ENCODE data around the gene RASSF4. TPM values are rescaled to one million over a fixed set of nuclear protein-coding genes. Genes with fewer than 3 reads are reported as not detected.
A peak's percentile ranks its signal among the peaks of the same experiment; 100 is the strongest.

Gene RASSF4
- total and polyA plus RNA-seq, 12 donors: 41.2 to 120 (median 79.9) TPM

GRCh38 chr10:44956226-44956625, 3.4 kb upstream of the RASSF4 start:
- peaks cover 0 to 27% (median 6%) of the 10 kb centered on the region in 9 donors for H3K36me3 ChIP-seq
- DNase-seq (peak in 1 of 2 donors; percentile 2), ATAC-seq (no peak)
- 87 to 89% methylated on average over 4 of the region's 4 CpGs for WGBS, 2 donors
- H3K9me3 ChIP-seq: peaks cover 0 to 6% (median 0%) of the 10 kb centered on the region in 11 donors
- H3K27ac ChIP-seq: peak overlapping the region in 7 of 10 donors; percentile 10 to 98 (median 53)
- TF ChIP-seq, protein P1, sequence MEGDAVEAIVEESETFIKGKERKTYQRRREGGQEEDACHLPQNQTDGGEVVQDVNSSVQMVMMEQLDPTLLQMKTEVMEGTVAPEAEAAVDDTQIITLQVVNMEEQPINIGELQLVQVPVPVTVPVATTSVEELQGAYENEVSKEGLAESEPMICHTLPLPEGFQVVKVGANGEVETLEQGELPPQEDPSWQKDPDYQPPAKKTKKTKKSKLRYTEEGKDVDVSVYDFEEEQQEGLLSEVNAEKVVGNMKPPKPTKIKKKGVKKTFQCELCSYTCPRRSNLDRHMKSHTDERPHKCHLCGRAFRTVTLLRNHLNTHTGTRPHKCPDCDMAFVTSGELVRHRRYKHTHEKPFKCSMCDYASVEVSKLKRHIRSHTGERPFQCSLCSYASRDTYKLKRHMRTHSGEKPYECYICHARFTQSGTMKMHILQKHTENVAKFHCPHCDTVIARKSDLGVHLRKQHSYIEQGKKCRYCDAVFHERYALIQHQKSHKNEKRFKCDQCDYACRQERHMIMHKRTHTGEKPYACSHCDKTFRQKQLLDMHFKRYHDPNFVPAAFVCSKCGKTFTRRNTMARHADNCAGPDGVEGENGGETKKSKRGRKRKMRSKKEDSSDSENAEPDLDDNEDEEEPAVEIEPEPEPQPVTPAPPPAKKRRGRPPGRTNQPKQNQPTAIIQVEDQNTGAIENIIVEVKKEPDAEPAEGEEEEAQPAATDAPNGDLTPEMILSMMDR (IDR thresholded peaks at IDR 0.05): no peak
- H3K4me1 ChIP-seq: peaks cover 7 to 78% (median 66%) of the 10 kb centered on the region in 9 donors
- H3K27me3 ChIP-seq: no peaks in the 10 kb centered on the region
- intact Hi-C loops (cut with DNase I): loop anchor here in 1 of 10 donors (2.0 kb wide), 1 partner anchor 77 kb away; no protein-coding TSS in a partner anchor
- H3K4me3 ChIP-seq: no peak overlapping the region

- H3K4me3 ChIP-seq: no peak overlapping the region
- H3K27me3 ChIP-seq: no peaks in the 10 kb centered on the region
- DNase-seq (peak in 1 of 2 donors; percentile 3), ATAC-seq (no peak)
- TF ChIP-seq, protein P1 (IDR thresholded peaks at IDR 0.05): no peak
- H3K36me3 ChIP-seq: peaks cover 0 to 27% (median 6%) of the 10 kb centered on the region in 9 donors
- intact Hi-C loops (cut with DNase I): loop anchor here in 1 of 10 donors (2.0 kb wide), 1 partner anchor 78 kb away; no protein-coding TSS in a partner anchor
- peak overlapping the region in 9 of 10 donors; percentile 89 to 98 (median 94) for H3K27ac ChIP-seq
- H3K9me3 ChIP-seq: peaks cover 0 to 6% (median 0%) of the 10 kb centered on the region in 11 donors
- peaks cover 7 to 81% (median 70%) of the 10 kb centered on the region in 9 donors for H3K4me1 ChIP-seq
- WGBS, 2 donors: 92 to 95% methylated on average over 4 of the region's 4 CpGs
Observed at GRCh38 chr10:44956717-44957706, 2.6 kb upstream of the RASSF4 start.

DNA sequence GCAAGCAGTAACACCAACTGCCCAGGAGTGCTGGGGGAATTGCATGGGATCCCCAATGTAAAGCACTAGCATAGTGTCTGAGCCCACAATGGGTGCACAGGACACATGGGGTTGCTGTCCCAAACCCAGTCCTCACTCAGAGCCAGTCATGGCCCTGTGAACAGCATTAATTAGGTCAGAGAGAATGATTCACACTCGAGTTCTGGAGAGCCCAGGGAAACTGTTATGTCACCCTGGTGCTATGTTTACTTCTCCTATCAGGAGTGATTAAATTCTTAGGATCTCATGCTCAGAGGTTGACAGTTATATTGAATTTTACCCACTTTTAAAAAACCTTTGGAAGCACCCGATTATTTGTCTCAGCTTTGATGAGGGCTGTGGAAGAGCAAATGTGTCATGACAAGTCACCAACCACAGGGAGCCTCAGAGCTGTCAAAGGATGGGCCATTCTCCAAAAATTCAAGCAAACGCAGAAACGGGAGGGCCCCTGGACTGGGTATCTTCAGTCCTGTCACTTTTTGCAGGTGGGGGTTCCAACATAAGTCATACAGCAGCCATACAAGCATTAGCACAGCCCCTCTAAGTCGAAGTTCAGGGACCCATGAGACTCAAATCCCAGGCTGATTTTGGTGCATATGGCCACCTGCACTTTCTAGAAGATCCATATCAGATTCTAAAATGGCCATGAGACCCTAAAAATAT, 1.3 kb upstream of the RASSF4 start:
- TF ChIP-seq, protein P1 (IDR thresholded peaks at IDR 0.05): no peak
- Histone ChIP-seq H3K27me3 (no peaks in the 10 kb centered on the region), H3K27ac (peak overlapping the region; percentile 89 to 98 (median 94)), H3K4me3 (peak overlapping the region; percentile 65 to 92 (median 74)), H3K36me3 (peaks cover 0 to 22% (median 6%) of the 10 kb centered on the region in 9 donors), H3K4me1 (peaks cover 12 to 81% (median 75%) of the 10 kb centered on the region in 9 donors), H3K9me3 (peaks cover 0 to 6% (median 0%) of the 10 kb centered on the region in 11 donors)
- ATAC-seq: peak; percentile 15 to 73 (median 62)
- DNase-seq: peak in 1 of 2 donors; percentile 56
- intact Hi-C loops (cut with DNase I): loop anchor here in 1 of 10 donors (2.0 kb wide), 1 partner anchor 26 kb away; no protein-coding TSS in a partner anchor
- 23 to 27% methylated on average over 5 of the region's 5 CpGs for WGBS, 2 donors

DNA sequence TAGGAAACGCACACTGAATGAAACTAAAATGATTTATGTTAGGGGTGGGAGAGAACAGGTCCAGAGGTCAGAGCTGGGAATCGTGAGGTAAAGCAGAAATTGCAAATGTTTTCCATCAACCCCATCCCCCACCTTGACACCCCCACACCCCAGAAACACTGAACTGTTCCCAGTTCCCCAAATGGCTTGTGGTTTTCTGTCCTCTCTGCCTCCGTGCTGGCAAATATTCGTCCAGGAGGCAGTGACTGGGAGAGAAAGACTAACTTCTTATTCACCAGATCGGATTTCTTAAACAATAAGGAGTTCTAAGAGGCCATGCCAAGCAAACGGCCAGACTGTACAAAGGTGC, 730 bp upstream of the RASSF4 start:
- TF ChIP-seq, protein P1 (IDR thresholded peaks at IDR 0.05): no peak
- peaks cover 17 to 81% (median 75%) of the 10 kb centered on the region in 9 donors for H3K4me1 ChIP-seq
- peak in 4 of 8 donors; percentile 0 to 4 (median 0) for ATAC-seq
- intact Hi-C loops (cut with DNase I): loop anchor here in 1 of 10 donors (2.0 kb wide), 1 partner anchor 26 kb away; no protein-coding TSS in a partner anchor
- H3K27ac ChIP-seq: peak overlapping the region; percentile 89 to 98 (median 94)
- H3K9me3 ChIP-seq: peaks cover 0 to 6% (median 0%) of the 10 kb centered on the region in 11 donors
- no peak for DNase-seq
- peaks cover 0 to 21% (median 6%) of the 10 kb centered on the region in 9 donors for H3K36me3 ChIP-seq
- 6 to 8% methylated on average over 6 of the region's 6 CpGs for WGBS, 2 donors
- no peaks in the 10 kb centered on the region for H3K27me3 ChIP-seq
- peak overlapping the region; percentile 65 to 92 (median 74) for H3K4me3 ChIP-seq

Measured in heart right ventricle (tissue), 16 donors.